ENCODE data around the gene PDE11A. TPM values are rescaled to one million over a fixed set of nuclear protein-coding genes. Genes with fewer than 3 reads are reported as not detected.
A peak's percentile ranks its signal among the peaks of the same experiment; 100 is the strongest.

Gene PDE11A
- total and polyA plus RNA-seq, 2 of the 13 experiments (the other 11 are each of a cell fraction or from before 2014, with no cell fraction given), result 1.2 to 1.7 TPM

- no peaks in the 10 kb centered on the region for H3K36me3 ChIP-seq (replicated peaks in 1 of 2; ENCODE audit: control insufficient read depth in 1 of 2, insufficient read depth in 2 of 2, low read length in 2 of 2)
- intact Hi-C loops (cut with micrococcal nuclease; ENCODE audit: unreplicated experiment) (loop anchor here (1.0 to 5.0 kb wide), 5 partner anchors 51 to 442 kb away; no protein-coding TSS in a partner anchor), in situ Hi-C loops (cut with HindIII; ENCODE audit: extremely low pct_ligation_motif_present, low pct_unique_long_range_greater_than_20kb) (loop anchor here (10.0 kb wide), 2 partner anchors 110 to 270 kb away; no protein-coding TSS in a partner anchor)
- no peaks in the 10 kb centered on the region; a peak in 1 of 5 replicates for H3K27me3 ChIP-seq (ENCODE audit: control insufficient read depth in 1 of 2, insufficient read depth in 2 of 2, low read length in 2 of 2)
- H3K9me3 ChIP-seq (ENCODE audit: low read length), result no peaks in the 10 kb centered on the region; the same call in 1 of the 2 replicates
- no TSS peak for BruUV-seq (replicated peaks)
- peak overlapping the region in 1 of 3 experiments; percentile 5; a peak in 2 of 6 replicates for H3K4me3 ChIP-seq (replicated peaks in 1 of 3; ENCODE audit: insufficient read depth in 1 of 3, low read depth in 2 of 3, low read length in 3 of 3)
- H3K9ac ChIP-seq (ENCODE audit: insufficient read depth, low read depth, low read length), result peak overlapping the region; percentile 17; the same call in 1 of the 2 replicates
- no peaks in the 10 kb centered on the region for H4K20me1 ChIP-seq (ENCODE audit: insufficient read depth, low read length)
- no peak overlapping the region for H2AFZ ChIP-seq (ENCODE audit: low read length)
- peak; percentile 76 for DNase-seq (ENCODE audit: low spot score)
- peak; percentile 70 for ATAC-seq
- CTCF ChIA-PET (ENCODE audit: low intra/inter-chr PET ratio, low total read pairs), result interaction anchor here (1.3 to 2.5 kb wide), 3 partner anchors 52 to 269 kb away, joined by 3 to 19 read pairs (median 5); a partner anchor contains a TSS
- no peaks in the 10 kb centered on the region for H3K79me2 ChIP-seq (ENCODE audit: insufficient read depth, low read length)
- 9% methylated on average over 3 of the region's 3 CpGs for WGBS (ENCODE audit: low lambda C conversion rate)
- peaks cover 65% of the 10 kb centered on the region for H3K4me1 ChIP-seq (ENCODE audit: insufficient read depth, low read length)
- peak; percentile 88 for FAIRE-seq
- H3K27ac ChIP-seq (ENCODE audit: extremely low read length, insufficient read depth, low read length), result peak overlapping the region; percentile 5
- POLR2A ChIA-PET, result interaction anchor here (1.0 to 1.2 kb wide), 4 partner anchors 25 to 340 kb away, joined by 3 to 4 read pairs (median 4); partner anchors contain the start of gene NFE2L2
- H3K4me2 ChIP-seq (ENCODE audit: low read depth, low read length), result peak overlapping the region; percentile 59
- TF ChIP-seq GLMP (CRISPR knock-in tag; IDR thresholded peaks at IDR 0.05; ENCODE audit: borderline replicate concordance) (no peak), ZNF549 (CRISPR knock-in tag; IDR thresholded peaks at IDR 0.05) (no peak), ZNF510 (CRISPR knock-in tag; IDR thresholded peaks at IDR 0.05; ENCODE audit: low read depth) (no peak), ZFP82 (CRISPR knock-in tag; IDR thresholded peaks at IDR 0.05; ENCODE audit: borderline replicate concordance) (no peak), NPAS2 (CRISPR knock-in tag; IDR thresholded peaks at IDR 0.05; ENCODE audit: borderline replicate concordance) (no peak), ZNF292 (CRISPR knock-in tag; IDR thresholded peaks at IDR 0.05; ENCODE audit: borderline replicate concordance, low read depth) (peak; percentile 56; the same call in 1 of the 2 replicates), ZNF512B (CRISPR knock-in tag; IDR thresholded peaks at IDR 0.05; ENCODE audit: borderline replicate concordance) (no peak), ZSCAN22 (CRISPR knock-in tag; IDR thresholded peaks at IDR 0.05) (no peak), ZNF609 (CRISPR knock-in tag; IDR thresholded peaks at IDR 0.05; ENCODE audit: borderline replicate concordance) (no peak), PAF1 (CRISPR knock-in tag; IDR thresholded peaks at IDR 0.05) (no peak), ZFP90 (CRISPR knock-in tag; IDR thresholded peaks at IDR 0.05; ENCODE audit: borderline replicate concordance) (no peak), TBX2 (CRISPR knock-in tag; IDR thresholded peaks at IDR 0.05; ENCODE audit: borderline replicate concordance) (no peak), FOSL1 (CRISPR knock-in tag; IDR thresholded peaks at IDR 0.05; ENCODE audit: borderline replicate concordance) (no peak)
These were observed 468.1 kb downstream of the PDE11A start for GRCh38 chr2:177604271-177605065.
